ENCODE measurements around the gene TMEM229B.

DNA sequence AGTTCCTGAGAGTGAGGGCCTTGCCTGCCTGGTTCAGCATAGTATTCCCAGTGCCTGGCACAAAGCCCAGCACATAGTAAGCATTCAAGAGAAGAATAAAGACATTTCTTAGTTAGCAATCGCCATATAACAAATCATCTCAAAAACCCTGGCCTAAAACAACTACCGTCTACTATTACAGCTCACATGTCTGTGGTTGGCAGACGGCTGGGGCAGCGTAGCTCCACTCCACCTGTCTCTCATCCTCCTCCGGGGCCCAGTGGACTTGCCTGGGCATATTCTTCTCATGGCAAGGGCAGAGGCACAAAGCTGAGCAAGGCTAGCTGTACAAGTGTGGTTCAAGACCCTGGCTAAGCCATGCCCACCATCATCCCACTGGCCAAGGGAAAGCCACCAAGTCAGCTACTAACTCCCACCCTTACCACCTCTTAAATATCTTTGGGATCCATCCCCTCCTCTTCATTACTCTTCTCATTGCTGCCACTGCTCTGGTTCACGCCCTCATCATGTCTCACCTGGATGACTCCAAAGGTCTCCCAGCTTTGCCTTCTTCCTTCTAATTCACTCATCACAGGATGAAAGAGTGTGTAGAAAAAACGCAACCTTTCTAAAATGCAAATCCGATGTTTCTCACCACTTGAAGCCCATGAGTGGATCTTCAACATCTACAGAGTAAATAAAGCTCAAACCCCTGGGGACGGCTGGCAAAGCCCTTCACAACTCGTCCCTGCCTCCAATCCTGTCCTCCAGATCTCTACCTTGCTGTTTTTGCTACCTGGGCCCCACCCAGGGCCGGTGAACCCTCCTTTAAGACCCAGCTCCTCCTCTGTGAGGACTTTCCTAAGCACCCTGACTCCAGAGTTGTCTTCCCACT, 10.4 kb downstream of the TMEM229B start:
- no peak for TF ChIP-seq SREBF2 (IDR thresholded peaks at IDR 0.05)
- TF ChIP-seq, protein P1, sequence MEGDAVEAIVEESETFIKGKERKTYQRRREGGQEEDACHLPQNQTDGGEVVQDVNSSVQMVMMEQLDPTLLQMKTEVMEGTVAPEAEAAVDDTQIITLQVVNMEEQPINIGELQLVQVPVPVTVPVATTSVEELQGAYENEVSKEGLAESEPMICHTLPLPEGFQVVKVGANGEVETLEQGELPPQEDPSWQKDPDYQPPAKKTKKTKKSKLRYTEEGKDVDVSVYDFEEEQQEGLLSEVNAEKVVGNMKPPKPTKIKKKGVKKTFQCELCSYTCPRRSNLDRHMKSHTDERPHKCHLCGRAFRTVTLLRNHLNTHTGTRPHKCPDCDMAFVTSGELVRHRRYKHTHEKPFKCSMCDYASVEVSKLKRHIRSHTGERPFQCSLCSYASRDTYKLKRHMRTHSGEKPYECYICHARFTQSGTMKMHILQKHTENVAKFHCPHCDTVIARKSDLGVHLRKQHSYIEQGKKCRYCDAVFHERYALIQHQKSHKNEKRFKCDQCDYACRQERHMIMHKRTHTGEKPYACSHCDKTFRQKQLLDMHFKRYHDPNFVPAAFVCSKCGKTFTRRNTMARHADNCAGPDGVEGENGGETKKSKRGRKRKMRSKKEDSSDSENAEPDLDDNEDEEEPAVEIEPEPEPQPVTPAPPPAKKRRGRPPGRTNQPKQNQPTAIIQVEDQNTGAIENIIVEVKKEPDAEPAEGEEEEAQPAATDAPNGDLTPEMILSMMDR (IDR thresholded peaks at IDR 0.05) = no peak

Data from A549 (cell line).